Measurements from ENCODE around the gene MYO3B. TPM values are rescaled to one million over a fixed set of nuclear protein-coding genes. Genes with fewer than 3 reads are reported as not detected.
"Not testable (repeated sequence)": the region's sequence is repeated elsewhere in the genome, so short reads cannot be mapped to it uniquely, and the experiment has no call there.

The MYO3B gene
- polyA plus RNA-seq, 2 of the 4 experiments (the other 2 are of a cell fraction): 0.01 TPM; not detected in 1

DNA sequence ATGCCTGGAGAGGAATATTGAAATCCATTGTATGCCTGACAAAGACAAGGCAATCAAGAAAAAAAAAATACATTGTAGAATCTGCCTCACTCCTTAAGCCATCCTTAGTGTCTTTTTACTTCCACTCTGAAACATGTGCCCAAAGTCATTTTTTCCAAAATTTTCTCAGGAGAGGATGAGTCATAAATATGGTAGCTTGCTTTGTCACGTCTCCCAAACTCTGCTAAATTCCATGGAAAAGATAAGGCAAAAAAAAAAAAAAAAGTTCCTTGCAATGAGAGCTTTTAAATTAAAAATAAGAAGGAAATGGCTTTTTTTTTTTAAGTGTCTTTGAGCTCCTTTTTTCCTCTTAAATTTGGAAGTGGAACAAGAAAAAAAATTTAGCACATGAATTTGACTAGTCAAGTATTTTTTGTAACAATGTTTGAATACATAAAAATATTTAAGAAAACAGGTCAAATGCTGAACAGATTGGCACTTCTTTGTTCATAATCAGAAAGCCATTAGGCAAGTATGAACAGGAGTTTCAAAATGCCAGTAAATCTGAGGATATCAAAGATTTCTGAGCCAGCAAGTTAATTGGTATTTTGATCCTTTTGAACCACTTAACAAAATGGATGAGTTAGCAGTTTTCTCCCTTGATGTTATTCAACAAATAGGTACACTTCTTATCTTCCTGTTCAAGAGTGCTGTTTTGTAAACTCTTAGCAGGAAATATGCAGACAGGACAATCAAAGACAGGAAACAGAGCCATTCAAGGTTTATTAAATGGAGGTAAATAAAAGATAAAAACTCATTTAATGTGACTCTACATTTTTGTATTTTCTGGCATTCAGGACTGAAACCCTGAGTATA, 289.8 kb downstream of the MYO3B start:
- ATAC-seq (no peak), FAIRE-seq (no peak), DNase-seq (ENCODE audit: low read depth in 1 of 2, low spot score in 1 of 2) (no peak)
- H3K27ac ChIP-seq: no peak overlapping the region
- H3K9me3 ChIP-seq: no peaks in the 10 kb centered on the region
- WGBS (ENCODE audit: missing lambda C conversion rate): 23% methylated on average over 1 of the region's 1 CpG
- TF ChIP-seq MAFK (IDR thresholded peaks at IDR 0.05; ENCODE audit: partially characterized antibody): peak; percentile 85
- TF ChIP-seq, protein P1, sequence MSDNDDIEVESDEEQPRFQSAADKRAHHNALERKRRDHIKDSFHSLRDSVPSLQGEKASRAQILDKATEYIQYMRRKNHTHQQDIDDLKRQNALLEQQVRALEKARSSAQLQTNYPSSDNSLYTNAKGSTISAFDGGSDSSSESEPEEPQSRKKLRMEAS (IDR thresholded peaks at IDR 0.05): no peak
- POLR2A ChIA-PET: no interaction called here
- H3K4me3 ChIP-seq: no peak overlapping the region
- no peak overlapping the region for H3K4me2 ChIP-seq
- no peaks in the 10 kb centered on the region for H3K4me1 ChIP-seq
- CTCF ChIA-PET: interaction anchor here (0.7 kb wide), 1 partner anchor 1607 kb away, joined by 4 read pairs; no protein-coding TSS in a partner anchor

- Histone ChIP-seq H3K9me3 (no peaks in the 10 kb centered on the region), H3K4me2 (no peak overlapping the region), H3K4me3 (no peak overlapping the region), H3K27ac (no peak overlapping the region), H3K4me1 (no peaks in the 10 kb centered on the region)
- FAIRE-seq: no peak
- TF ChIP-seq E2F6 (IDR thresholded peaks at IDR 0.05; ENCODE audit: borderline replicate concordance, low read depth) (no peak), FOSL2 (IDR thresholded peaks at IDR 0.05) (no peak), FOSL2 (CRISPR knock-in tag; IDR thresholded peaks at IDR 0.05) (no peak)
- DNase-seq (ENCODE audit: low read depth in 1 of 2, low spot score in 1 of 2): no peak
- WGBS (ENCODE audit: missing lambda C conversion rate): 9% methylated on average over 4 of the region's 4 CpGs
- POLR2A ChIA-PET: no interaction called here
- CTCF ChIA-PET: no interaction called here
- no peak for ATAC-seq
Measured at GRCh38 chr2:170468557-170468956, 290.6 kb downstream of the MYO3B start.

DNA sequence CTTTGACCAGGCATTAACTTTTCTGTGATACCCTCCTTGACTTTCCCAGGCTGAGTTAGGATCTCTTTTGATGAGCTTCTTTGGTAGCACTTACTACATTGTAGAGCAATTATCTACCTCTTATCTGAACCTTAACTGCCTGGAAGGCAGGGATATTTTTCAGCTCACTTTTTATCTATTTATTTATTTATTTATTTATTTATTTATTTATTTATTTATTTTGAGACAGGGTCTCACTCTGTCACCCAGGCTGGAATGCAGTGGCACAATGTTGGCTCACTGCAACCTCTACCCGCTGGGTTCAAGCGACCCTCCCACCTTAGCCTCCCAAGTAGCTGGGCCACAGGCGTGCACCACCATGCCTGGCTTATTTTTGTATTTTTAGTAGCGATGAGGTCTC, 294.6 kb downstream of the MYO3B start:
- CTCF ChIA-PET: interaction anchor here (1.2 kb wide), 1 partner anchor 63 kb away, joined by 4 read pairs; no protein-coding TSS in a partner anchor
- FAIRE-seq; H3K9me3 ChIP-seq; H3K4me1 ChIP-seq; H3K4me2 ChIP-seq; DNase-seq (ENCODE audit: low read depth in 1 of 2, low spot score in 1 of 2); ATAC-seq; H3K4me3 ChIP-seq; H3K27ac ChIP-seq; POLR2A ChIA-PET: not testable (repeated sequence)
- WGBS (ENCODE audit: missing lambda C conversion rate): 69% methylated on average over 4 of the region's 4 CpGs
- peak; percentile 70 for TF ChIP-seq ZC3H11A (IDR thresholded peaks at IDR 0.05)

DNA sequence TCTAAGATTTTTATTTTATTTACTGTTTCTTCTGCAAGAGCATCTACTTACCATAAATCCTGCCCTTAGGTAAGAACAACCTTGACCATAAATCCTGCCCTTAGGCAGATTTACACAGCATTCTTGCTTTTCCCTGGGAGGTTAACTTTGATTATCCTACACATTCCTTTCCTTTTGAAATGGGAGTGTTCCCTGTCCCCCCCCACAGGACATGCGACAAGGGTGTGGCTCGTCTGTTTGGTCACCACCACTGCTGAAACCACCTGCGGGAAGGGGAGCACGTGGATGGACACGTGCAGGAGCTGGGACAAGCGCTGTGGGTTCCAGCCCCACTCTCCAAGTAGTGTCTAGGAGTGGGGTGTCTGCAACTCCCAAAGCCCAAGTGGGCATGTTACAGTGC, 297.9 kb downstream of the MYO3B start:
- no peak for FAIRE-seq

More for the DNA sequence above, 297.9 kb downstream of the MYO3B start:
- Histone ChIP-seq H3K4me3 (no peak overlapping the region), H3K9me3 (no peaks in the 10 kb centered on the region), H3K4me1 (no peaks in the 10 kb centered on the region), H3K4me2 (no peak overlapping the region), H3K27ac (no peak overlapping the region)
- POLR2A ChIA-PET: no interaction called here
- no peak for TF ChIP-seq TP53 (CRISPR knock-in tag; IDR thresholded peaks at IDR 0.05)
- no peak for TF ChIP-seq FOXS1 (CRISPR knock-in tag; IDR thresholded peaks at IDR 0.05)
- no peak for TF ChIP-seq E2F6 (IDR thresholded peaks at IDR 0.05; ENCODE audit: borderline replicate concordance, low read depth)
- no peak for TF ChIP-seq SREBF2 (IDR thresholded peaks at IDR 0.05)
- TF ChIP-seq PBX3 (IDR thresholded peaks at IDR 0.05): no peak
- TF ChIP-seq HEYL (CRISPR knock-in tag; IDR thresholded peaks at IDR 0.05): no peak
- TF ChIP-seq ZNF302 (CRISPR knock-in tag; IDR thresholded peaks at IDR 0.05): no peak
- TF ChIP-seq BHLHE40 (IDR thresholded peaks at IDR 0.05; ENCODE audit: low read depth, low read length): no peak
- TF ChIP-seq NR3C1 (IDR thresholded peaks at IDR 0.05): no peak
- TF ChIP-seq KDM5A (IDR thresholded peaks at IDR 0.05): no peak
- ATAC-seq: no peak
- DNase-seq (ENCODE audit: low read depth in 1 of 2, low spot score in 1 of 2): no peak
- CTCF ChIA-PET: no interaction called here
- 24% methylated on average over 5 of the region's 6 CpGs for whole genome bisulfite sequencing (ENCODE audit: missing lambda C conversion rate)
